ENCODE data around the gene NEK10. TPM values are rescaled to one million over a fixed set of nuclear protein-coding genes. Genes with fewer than 3 reads are reported as not detected.

Gene NEK10
- total RNA-seq, 4 donors from 2014 or later = 1.7 to 2.1 (median 2.1) TPM; not detected in 1

- H3K4me3 ChIP-seq (ENCODE audit: low read depth, poor library complexity, severe bottlenecking) = no peak overlapping the region
- WGBS, 2 donors = 31 to 37% methylated on average over 2 of the region's 2 CpGs
- intact Hi-C loops (cut with DNase I; ENCODE audit: low total_unique reads) = no loop called here
- TF ChIP-seq POLR2A (IDR thresholded peaks at IDR 0.05) = no peak
- TF ChIP-seq, protein P1, sequence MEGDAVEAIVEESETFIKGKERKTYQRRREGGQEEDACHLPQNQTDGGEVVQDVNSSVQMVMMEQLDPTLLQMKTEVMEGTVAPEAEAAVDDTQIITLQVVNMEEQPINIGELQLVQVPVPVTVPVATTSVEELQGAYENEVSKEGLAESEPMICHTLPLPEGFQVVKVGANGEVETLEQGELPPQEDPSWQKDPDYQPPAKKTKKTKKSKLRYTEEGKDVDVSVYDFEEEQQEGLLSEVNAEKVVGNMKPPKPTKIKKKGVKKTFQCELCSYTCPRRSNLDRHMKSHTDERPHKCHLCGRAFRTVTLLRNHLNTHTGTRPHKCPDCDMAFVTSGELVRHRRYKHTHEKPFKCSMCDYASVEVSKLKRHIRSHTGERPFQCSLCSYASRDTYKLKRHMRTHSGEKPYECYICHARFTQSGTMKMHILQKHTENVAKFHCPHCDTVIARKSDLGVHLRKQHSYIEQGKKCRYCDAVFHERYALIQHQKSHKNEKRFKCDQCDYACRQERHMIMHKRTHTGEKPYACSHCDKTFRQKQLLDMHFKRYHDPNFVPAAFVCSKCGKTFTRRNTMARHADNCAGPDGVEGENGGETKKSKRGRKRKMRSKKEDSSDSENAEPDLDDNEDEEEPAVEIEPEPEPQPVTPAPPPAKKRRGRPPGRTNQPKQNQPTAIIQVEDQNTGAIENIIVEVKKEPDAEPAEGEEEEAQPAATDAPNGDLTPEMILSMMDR (IDR thresholded peaks at IDR 0.05) = no peak
- DNase-seq (ENCODE audit: low spot score in 2 of 2) = no peak
Observed at GRCh38 chr3:27208961-27209616, 160.1 kb downstream of the NEK10 start.

GRCh38 chr3:27202959-27203358 is 166.2 kb downstream of the NEK10 start:
- H3K4me3 ChIP-seq (ENCODE audit: low read depth, poor library complexity, severe bottlenecking) = no peak overlapping the region
- intact Hi-C loops (cut with DNase I; ENCODE audit: low total_unique reads) = no loop called here
- WGBS, 2 donors = 89 to 100% methylated on average over 1 of the region's 1 CpG
- TF ChIP-seq, protein P1 (IDR thresholded peaks at IDR 0.05) = no peak
- TF ChIP-seq POLR2A (IDR thresholded peaks at IDR 0.05) = no peak
- DNase-seq (ENCODE audit: low spot score in 2 of 2) = no peak

- no peak for DNase-seq (ENCODE audit: low spot score in 2 of 2)
Observed at GRCh38 chr3:27201492-27201891, 167.7 kb downstream of the NEK10 start.

GRCh38 chr3:27200721-27201489 is 168.3 kb downstream of the NEK10 start:
- intact Hi-C loops (cut with DNase I; ENCODE audit: low total_unique reads) = no loop called here
- no peak overlapping the region for H3K4me3 ChIP-seq (ENCODE audit: low read depth, poor library complexity, severe bottlenecking)
- TF ChIP-seq, protein P1 (IDR thresholded peaks at IDR 0.05) = no peak
- TF ChIP-seq POLR2A (IDR thresholded peaks at IDR 0.05) = no peak
- DNase-seq (ENCODE audit: low spot score in 2 of 2) = no peak
- WGBS, 2 donors = 48 to 51% methylated on average over 2 of the region's 2 CpGs

More at GRCh38 chr3:27201492-27201891, 167.7 kb downstream of the NEK10 start:
- H3K4me3 ChIP-seq (ENCODE audit: low read depth, poor library complexity, severe bottlenecking) = no peak overlapping the region
- WGBS, 2 donors = 68 to 71% methylated on average over 5 of the region's 5 CpGs
- TF ChIP-seq POLR2A (IDR thresholded peaks at IDR 0.05) = no peak
- TF ChIP-seq, protein P1 (IDR thresholded peaks at IDR 0.05) = no peak
- intact Hi-C loops (cut with DNase I; ENCODE audit: low total_unique reads) = no loop called here

DNA sequence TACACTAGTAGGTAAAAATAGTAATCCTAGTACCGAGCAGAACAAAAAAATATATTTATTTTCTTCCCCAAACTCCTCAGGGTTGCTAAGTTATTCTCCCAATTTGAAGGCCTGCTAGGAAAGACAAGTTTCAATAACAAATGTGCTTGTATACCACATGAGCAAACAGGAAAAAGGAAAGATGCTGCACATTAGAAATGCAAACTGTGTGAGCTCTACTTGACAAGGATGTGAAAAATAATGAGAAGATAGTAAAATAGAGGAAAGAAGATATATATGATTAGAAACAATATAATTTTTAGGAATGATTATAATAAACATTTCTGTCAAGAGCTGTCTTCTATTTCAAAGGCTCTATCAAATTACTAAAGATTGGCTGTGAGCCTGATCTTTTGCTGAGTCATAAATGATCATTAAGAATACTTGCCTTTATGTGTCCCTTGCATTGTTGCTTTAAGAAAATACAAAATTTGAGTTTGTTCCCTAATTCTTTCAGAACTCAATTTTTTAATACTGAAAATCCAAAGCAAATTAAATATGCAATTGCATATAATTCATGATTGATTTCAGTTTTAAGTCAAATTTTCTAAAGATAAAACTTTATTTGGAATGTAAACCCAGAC is 174.2 kb downstream of the NEK10 start:
- 0 to 27% methylated on average over 1 of the region's 1 CpG for WGBS, 2 donors
- intact Hi-C loops (cut with DNase I; ENCODE audit: low total_unique reads) = no loop called here
- DNase-seq (ENCODE audit: low spot score in 2 of 2) = no peak
- TF ChIP-seq POLR2A (IDR thresholded peaks at IDR 0.05) = no peak
- TF ChIP-seq, protein P1 (IDR thresholded peaks at IDR 0.05) = no peak
- H3K4me3 ChIP-seq (ENCODE audit: low read depth, poor library complexity, severe bottlenecking) = no peak overlapping the region

All from lower leg skin (tissue), 4 donors.